Pons (tissue), 1 donor: ENCODE measurements around the gene CLTA.
"Not testable (repeated sequence)": the region's sequence is repeated elsewhere in the genome, so short reads cannot be mapped to it uniquely, and the experiment has no call there.

Source experiments
- DNase-seq: peaks from one replicate; pipeline ENCODE4 v3.0.0-alpha.2; 2016; ENCODE audit warnings: low spot score

CLTA gene

DNA sequence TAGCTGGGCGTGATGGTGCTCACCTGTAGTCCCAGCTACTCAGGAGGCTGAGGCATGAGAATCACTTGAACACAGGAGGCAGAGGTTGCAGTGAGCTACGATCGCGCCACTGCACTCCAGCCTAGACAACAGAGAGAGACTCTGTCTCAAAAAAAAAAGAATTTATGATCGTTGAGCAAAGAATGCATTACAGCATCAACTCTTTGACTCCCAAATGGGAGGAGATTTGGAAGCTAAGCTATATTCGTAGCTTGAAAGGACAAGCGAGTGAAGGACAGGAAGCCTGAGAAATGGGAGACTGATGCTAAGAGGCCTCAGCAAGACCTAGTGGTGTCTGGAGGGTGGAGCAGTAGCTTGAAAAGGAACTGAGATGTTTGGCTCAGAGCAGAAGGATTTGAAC lies 31.8 kb upstream of the CLTA start:
- no peak for DNase-seq

DNA sequence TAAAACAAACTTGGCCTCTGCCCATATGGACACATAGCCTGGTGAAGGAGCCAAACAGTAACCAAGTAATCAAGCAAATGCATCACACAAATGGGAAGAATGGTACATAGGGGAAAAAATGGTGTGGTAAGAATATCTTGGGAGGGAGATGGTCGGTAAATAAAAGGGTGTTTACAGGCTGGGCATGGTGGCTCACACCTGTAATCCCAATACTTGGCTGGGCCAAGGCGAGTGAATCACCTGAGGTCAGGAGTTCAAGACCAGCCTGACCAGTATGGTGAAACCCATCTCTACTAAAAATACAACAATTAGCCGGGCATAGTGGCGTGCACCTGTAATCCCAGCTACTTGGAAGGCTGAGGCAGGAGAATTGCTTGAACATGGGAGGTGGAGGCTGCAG lies 31.2 kb upstream of the CLTA start:
- not testable (repeated sequence) for DNase-seq

DNA sequence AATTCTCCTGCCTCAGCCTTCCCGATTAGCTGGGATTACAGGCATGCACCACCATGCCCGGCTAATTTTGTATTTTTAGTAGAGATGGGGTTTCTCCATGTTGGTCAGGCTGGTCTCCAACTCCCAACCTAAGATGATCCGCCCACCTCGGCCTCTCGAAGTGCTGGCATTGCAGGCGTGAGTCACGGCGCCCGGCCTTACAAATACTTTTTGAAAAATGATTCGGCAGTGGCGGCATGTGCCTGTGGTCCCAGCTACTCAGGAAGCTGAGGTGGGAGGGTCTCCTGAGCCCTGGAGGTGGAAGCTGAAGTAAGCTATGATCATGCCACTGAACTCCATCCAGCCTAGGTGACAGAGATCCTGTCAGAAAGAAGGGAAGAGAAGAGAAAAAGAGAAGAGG lies 30.6 kb upstream of the CLTA start:
- not testable (repeated sequence) for DNase-seq

DNA sequence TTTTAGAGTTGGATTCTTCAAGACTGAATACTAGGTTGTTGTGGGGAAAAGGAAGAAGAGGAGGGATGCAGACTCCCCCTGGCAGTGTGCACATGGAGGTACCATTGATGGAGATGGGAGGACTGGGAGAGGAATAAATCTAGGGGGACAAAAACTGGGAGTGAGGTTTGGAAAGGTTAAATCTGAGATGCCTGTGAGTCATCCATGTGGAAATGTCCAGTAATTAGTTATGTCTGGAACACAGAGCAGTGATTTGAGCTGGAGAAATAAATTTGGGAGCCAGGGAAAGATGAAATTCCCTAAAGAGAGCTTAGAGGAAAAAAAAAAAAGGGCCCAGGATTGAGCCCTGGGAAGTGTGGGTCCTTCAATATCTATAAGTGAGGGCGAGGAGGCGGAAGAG lies 29.5 kb upstream of the CLTA start:
- no peak for DNase-seq

DNA sequence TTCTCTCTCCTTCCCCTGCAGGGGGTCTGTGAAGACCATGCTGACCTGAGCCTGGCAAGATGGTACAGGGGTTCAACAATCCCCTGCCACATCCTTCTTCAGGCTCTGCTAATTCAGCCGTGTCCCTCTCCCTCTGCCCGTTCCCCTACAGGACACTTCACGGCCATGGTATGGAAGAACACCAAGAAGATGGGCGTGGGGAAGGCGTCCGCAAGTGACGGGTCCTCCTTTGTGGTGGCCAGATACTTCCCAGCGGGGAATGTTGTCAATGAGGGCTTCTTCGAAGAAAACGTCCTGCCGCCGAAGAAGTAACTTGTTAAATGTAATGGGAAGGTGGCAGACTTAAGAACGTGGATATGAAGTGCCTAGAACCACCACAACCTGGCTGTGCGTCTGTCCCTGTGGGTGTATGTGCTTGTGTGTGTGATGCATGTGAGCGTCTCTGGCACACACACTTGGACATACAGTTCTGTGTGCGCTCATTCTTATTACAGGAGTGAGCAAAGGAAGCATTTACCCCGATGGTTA lies 28.4 kb upstream of the CLTA start:
- no peak for DNase-seq

DNA sequence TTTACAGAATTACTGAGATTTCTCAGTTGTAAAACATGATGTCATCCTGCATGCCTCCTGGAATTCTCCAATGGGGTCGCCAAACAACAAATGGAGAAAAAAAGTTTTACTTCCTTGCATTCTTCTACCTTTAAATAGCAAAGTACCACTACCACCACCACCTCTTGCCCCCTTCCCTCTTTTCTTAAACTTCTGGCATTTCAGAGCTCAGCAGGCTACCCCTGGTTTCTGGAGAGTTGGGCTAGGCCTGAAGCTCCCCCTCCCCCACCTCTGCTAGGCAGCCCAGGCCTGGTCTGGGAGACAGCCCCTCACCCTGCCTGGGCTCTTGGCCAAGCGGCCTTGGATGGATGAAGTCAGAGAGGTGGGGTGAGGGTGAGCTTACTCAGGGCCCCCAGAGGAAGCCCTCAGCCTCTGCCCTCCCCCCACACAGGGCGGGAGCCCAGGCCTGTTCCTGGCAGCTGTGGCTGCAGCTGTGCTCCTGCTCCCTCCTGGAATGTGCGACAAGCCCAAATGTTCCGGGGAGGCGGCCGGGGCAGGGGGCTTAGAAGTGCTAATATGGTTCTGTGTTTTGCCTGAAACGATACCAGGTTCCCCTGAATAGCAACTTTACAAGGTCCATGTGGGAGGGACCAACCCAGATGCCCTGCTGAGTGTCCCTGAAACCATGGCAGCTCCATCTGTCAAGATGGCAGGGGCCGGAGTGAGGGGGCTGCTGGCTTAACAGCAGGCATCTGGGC lies 27.5 kb upstream of the CLTA start:
- DNase-seq, result no peak

DNA sequence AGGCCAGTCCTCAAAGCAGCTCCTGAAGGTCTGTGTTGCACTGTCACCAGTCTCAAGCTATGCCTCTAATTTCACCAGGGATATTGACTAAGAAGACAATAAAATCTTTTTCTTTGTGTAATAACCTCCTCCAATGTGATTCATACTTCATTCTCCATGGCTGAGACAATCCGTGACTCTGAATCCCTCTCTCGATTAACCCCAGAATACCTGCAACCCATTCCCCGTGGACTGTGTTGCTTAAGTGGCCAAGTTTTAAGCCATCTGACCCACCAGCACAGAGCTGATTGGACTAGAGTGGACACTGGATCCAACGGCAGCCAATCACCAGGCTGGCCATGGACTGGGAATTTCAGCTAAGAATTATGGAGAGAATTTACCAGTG lies 26.9 kb upstream of the CLTA start:
- DNase-seq, result no peak

DNA sequence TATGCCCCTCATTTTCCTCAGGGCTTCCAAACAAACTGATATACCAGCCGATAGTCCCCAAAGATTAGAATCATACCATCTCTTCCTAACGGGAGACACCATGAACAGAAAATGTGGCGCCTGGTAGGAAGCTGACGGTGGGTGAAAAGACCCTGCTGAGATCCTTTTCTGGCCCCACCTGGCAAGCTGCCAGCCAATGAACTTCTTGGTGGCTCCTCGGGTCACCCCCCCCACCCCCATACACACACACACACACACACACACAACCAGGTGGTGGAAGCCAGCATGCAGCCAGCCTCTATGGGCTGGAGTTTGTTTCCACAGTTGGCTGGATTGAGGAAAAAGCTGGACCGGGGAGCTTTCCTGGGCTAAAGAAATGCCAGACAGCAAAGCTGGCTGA lies 26.3 kb upstream of the CLTA start:
- DNase-seq, result no peak

DNA sequence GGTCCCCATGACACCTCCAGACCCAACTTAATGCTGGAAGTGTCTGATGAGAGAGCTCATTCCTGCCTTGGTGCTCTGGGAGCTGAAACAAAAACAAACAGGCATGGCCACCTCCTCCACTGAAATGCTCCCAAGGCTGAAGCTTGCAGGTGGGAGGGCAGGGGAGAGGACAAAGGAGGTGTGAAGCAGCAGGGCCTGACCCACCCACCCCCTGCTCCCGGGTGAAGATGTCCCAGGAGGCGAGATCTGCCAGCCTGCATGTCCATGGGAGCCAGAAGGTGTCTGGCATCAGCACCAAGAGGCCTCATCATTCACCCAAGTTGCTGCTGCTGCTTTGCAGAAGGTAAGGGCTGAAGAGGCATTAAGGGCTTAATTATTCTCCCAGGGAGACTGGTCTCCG lies 25.7 kb upstream of the CLTA start:
- DNase-seq, result no peak

DNA sequence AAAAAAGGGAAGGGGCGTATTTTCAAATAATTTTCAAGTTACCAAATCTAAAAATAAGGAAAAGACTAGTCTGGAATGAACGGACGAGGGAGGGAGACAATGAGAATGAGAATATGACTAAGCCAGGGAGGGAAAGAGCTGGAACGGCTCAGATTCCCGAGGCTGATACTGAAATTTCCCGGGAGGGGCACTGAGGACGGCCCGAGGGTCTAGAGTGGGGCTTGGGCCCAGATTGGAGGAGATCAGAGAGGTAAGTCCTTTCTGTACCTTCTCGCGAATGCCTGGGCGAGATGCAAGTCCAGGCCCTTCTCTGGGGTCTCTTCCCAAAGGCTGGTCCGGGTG lies 24.9 kb upstream of the CLTA start:
- DNase-seq, result no peak

DNA sequence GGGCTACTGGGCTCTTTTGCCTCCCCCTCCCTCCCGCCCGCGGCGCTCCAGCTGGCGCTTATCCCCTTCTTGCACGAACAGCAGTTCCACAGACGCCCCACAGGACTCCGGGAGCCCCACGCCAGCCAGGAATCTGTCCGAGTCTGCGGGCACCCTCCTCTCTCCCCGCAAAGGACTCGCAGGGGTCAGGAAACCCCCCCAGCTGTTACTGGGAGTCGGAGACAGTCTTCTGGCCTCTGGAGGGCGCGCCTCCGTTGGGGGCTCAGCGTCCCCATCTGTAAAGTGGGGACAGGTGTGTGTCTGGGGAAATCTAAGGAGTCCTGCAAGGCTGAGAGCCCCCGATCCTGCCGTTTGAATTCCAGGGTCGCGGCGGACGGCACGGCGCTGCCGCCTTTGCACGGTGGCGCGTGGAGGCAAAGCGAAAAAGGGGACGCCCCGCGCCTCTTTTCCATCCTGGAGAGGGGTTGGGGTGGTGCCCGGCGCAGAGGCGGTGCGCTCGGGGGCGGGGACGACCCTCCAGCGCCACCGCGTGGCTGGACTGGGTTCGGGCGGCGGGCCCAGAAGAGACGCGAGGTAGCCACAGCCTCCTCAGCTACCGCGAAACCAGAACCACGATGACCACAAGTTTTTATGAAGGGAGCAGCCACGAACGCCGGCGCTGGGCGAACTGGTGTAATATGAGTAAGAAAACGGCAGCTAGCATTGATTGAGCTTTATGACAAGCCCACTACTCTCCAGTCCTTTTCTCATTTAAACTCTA lies 24.4 kb upstream of the CLTA start:
- peak; percentile 56 for DNase-seq

DNA sequence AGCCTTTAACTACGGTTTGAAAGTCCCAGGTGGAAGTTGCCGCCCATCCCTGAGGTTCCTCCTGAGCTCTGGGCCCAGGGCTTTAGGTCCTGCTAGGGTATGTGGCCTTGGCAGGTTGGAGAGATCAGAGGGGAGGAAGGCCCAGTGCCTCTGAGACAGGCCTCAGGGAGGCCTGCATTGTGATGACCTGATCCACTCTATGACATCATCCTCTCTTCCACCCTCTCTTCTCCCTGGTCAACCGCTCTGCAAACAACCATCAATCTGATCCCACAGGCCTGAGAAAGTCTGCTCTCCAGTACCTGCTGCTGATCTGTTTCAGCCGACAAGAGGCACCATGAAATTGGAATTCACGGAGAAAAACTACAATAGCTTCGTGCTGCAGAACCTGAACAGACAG lies 21.6 kb upstream of the CLTA start, which contains the start of gene CCIN:
CCIN (plus strand) TSS at position 223 of the 400 bp plus-strand sequence; CDS start at position 338, 115 bp downstream.
- no peak for DNase-seq

DNA sequence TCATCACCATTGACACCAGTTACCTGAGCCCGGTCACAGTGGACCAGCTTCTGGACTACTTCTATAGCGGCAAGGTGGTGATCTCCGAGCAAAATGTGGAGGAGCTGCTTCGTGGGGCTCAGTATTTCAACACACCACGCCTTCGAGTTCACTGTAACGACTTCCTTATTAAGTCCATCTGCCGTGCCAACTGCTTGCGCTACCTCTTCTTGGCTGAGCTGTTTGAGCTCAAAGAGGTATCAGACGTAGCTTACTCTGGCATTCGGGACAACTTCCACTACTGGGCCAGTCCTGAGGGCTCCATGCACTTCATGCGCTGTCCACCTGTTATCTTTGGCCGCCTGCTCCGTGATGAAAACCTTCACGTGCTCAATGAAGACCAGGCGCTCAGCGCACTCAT lies 21.0 kb upstream of the CLTA start:
- no peak for DNase-seq

DNA sequence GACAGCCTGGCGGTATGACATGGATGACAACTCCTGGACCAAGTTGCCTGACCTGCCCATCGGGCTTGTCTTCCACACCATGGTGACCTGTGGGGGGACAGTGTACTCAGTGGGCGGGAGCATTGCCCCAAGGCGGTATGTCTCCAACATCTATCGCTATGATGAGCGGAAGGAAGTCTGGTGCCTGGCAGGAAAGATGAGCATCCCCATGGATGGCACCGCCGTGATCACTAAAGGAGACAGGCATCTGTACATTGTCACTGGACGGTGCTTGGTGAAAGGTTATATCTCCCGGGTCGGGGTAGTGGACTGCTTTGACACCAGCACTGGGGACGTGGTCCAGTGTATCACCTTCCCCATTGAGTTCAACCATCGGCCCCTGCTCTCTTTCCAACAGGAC lies 20.2 kb upstream of the CLTA start:
- no peak for DNase-seq

DNA sequence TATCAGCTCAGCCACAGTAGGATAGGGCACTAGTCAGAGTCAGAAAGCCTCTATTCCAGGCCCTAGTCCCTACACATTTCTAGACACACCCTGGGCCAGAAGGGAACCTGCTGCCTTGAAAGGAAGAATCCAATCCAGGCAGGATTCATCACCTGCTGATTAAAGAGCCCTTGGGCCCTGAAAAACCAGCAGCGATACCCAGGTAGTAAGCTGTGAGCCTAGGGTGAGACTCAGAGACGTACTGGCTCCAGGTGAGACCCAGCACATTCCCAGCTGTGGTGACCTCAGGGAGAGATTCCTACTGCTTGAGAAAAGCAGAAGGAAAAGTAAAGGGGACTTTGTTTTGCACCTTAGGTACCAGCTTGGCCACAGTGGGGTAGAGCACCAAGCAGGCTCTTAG lies 16.9 kb upstream of the CLTA start:
- no peak for DNase-seq

DNA sequence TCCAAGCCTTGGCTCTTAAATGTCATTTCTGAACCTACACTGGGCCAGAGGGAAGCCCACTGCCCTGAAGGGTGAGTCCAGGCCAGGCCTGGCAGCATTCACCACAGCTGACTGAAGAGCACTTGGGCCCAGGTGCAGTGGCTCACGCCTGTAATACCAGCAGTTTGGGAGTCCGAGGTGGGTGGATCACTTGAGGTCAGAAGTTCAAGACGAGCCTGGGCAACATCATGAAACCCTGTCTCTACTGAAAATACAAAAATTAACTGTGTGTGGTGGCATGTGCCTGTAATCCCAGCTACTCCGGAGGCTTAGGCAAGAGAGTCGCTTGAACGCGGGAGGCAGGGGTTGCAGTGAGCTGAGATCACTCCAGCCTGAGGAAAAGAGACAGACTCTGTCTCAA lies 16.4 kb upstream of the CLTA start:
- no peak for DNase-seq

DNA sequence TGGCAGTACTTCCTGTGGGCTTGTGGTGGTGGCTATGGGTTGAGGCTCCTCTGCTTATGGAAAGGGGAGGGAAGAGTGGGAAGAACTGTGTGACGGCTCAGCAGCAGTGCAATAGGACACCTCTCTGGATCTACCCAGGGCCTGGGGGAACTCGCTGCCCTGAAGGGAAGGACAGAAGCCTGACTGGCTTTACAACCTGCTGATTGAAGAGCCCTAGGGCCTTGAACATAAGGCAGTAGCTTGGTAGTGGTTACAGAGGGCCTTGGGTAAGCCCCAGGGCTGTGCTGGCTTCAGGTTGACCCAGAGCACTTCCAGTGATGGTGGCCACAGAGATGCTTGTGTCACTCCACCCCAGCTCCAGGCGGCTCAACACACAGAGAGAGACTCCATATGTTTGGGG lies 16.0 kb upstream of the CLTA start:
- no peak for DNase-seq

DNA sequence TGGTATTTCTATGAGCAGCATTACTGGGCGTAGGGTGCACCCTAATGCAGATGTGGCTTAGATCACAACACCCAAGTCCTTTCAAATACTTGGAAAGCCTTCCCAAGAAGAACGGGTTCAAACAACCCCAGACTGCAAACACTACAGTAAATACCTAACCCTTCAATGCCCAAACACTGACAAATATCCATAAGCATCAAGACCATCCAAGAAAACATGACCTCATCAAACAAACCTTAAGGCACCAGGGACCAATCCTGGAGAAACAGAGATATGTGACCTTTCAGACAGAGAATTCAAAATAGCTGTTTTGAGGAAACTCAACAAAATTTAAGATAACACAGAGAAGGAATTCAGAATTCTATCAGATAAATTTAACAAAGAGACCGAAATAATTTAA lies 15.5 kb upstream of the CLTA start:
- DNase-seq, result not testable (repeated sequence)

DNA sequence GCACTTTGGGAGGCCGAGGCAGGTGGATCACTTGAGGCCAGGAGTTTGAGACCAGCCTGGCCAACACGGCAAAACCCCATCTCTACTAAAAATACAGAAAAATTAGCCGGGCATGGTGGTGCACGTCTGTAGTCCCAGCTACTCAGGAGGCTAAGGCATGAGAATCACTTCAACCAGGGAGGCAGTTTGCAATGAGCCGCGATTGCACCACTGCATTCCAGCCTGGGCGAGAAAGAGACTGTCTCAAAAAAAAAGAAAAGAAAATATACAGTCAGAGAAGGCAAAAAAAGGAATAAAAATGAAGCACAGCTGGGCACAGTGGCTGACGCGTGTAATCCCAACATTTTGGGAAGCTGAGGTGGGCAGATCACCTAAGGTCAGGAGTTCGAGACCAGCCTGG lies 14.2 kb upstream of the CLTA start:
- DNase-seq, result not testable (repeated sequence)

DNA sequence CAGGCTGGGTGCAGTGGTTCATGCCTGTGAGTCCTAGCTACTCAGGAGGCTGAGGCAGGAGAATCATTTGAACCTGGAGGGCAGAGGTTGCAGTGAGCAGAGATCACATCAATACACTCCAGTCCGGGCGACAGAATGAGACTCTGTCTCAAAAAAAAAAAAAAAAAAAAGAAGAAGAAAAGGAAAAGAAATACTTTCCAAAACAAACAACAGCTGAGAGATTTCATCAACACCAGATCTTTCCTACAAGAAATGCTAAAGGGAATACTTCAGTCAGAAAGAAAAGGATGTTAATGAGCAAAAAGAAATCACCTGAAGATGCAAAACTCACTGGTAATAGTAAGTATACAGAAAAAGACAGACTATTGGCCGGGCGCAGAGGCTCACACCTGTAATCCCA lies 13.2 kb upstream of the CLTA start:
- DNase-seq, result no peak

DNA sequence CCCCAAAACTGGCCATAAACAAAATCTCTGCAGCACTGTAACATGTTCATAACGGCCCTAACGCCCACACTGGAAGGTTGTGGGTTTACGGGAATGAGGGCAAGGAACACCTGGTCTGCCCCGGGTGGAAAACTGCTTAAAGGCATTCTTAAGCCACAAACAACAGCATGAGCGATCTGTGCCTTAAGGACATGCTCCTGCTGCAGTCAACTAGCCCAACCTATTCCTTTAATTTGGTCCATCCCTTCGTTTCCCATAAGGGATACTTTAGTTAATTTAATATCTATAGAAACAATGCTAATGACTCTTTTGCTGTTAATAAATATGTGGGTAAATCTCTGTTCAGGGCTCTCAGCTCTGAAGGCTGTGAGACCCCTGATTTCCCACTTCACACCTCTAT lies 10.5 kb upstream of the CLTA start:
- not testable (repeated sequence) for DNase-seq

DNA sequence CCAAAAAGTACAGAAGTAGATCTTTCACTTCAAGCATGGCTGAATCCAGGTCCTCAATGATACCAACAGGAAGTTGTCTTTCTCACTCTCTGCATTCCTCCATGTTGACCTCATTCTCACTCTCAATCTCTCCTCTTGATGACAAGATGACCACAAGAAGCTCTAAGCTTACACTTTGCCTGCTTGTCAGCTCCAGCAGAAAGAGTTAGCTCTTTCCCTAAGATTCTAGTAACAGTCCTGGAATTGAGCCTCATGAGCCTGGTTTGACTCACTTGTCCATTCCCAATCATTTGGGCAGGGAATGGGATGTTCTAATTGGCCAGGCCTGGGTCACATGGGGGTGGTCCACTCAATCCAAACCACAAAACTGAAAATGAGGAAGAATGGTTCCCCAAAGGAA lies 3.3 kb upstream of the CLTA start:
- DNase-seq, result no peak

DNA sequence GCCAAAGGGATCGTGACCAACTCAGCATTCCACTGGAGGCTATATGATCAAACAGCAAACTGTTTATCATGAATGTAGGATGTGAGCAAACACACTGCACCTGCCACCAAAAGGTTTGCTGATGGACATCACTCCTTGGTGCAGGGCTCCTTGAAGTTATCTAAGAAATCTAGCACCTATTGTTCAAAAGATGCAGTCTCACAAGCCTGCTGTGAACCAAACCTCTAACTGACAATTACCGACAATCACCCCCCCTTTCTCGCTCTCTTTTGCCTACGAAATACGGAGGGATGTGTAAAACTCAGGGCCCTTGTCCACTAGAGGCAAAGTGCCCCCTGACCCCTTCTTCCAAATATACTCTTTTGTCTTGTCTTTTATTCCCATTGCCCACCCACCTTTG lies 2.5 kb upstream of the CLTA start:
- no peak for DNase-seq

DNA sequence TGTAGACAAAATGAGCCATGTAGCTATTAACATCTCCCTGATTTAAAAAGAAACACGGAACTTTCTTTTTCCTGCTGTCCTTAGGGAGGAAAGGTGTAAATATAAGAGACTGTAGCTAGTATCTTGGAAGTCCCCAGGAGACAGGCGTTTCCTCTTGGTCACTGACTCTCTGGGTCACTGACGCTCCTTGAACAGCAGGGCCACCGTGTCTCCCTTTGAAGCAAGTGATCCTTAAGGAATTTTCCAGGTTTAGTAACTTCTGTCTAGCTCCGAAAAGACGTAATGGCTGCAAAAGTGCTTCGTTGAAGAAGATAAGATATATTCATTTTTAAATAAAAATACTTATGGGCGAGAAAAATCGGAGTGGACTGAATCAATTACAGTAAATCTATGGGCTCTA lies 745 bp upstream of the CLTA start:
- DNase-seq, result no peak
